Measurements from ENCODE around the gene PID1. TPM values are rescaled to one million over a fixed set of nuclear protein-coding genes. Genes with fewer than 3 reads are reported as not detected.

Gene PID1
- polyA plus RNA-seq, 1 of the 3 experiments (the other 2 are of a cell fraction), result 0.16 TPM

- TF ChIP-seq RCOR1 (IDR thresholded peaks at IDR 0.05; ENCODE audit: low read length), result no peak
Measured at GRCh38 chr2:229175497-229175863, 95.6 kb downstream of the PID1 start (continued).

DNA sequence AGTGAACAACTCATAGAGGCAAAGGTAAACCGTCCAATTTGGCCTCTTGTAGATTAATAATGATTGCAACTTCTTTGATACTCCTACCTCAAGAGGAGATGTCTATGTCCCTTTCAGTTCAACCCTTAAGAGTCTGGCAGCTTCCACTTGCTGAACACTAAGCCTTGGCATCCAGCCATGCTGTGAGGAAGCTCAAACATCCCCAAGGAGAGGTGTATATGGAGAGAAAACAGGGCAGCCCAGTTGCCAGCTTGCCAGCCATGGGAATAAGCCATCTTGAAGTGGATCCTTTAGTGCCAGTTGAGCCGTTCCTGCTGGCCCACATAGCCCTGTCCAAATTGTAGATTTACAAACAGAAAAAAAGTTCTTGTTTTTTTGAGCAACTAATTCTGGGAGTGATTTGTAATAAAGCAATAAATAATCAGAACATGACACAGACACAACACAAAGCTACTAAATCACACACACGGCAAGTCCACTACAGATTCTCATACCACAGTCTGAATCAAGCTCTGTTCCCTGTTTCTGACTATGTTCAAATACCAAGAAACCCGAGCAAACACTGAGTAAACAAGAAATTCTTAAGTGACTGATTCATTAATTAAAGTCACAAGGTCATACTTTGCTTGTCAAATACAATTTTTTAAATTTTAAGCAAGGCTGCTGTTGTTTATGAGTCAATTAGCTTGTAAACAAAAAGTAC, 96.1 kb downstream of the PID1 start:
- CTCF ChIA-PET, result no interaction called here
- Histone ChIP-seq H3K4me2 (no peak overlapping the region), H3K79me2 (ENCODE audit: insufficient read depth) (no peaks in the 10 kb centered on the region), H3K27me3 (ENCODE audit: insufficient read depth) (no peaks in the 10 kb centered on the region), H3K4me3 (ENCODE audit: low read depth in 2 of 2, low read length in 1 of 2) (no peak overlapping the region), H3K4me1 (ENCODE audit: control insufficient read depth in 1 of 2, insufficient read depth in 2 of 2, low read depth in 1 of 2, low read length in 1 of 2) (peaks cover 0 to 13% of the 10 kb centered on the region in 2 experiments; a peak in 2 of 4 replicates), H2AFZ (ENCODE audit: low read depth) (no peak overlapping the region), H3K27ac (ENCODE audit: low read depth in 2 of 2, low read length in 1 of 2) (no peak overlapping the region), H3K9me3 (no peaks in the 10 kb centered on the region), H3K36me3 (replicated peaks in 1 of 2; ENCODE audit: control insufficient read depth in 1 of 2, insufficient read depth in 2 of 2, low read length in 1 of 2) (no peaks in the 10 kb centered on the region), H3K9me2 (no peaks in the 10 kb centered on the region), H3F3A (replicated peaks; ENCODE audit: insufficient read depth) (no peaks in the 10 kb centered on the region), H4K20me1 (ENCODE audit: insufficient read depth) (no peaks in the 10 kb centered on the region), H3K9ac (no peak overlapping the region)
- WGBS (ENCODE audit: low lambda C conversion rate), result 14% methylated on average over 4 of the region's 4 CpGs
- no peak for DNase-seq
- POLR2A ChIA-PET, result no interaction called here
- TF ChIP-seq RFX5 (IDR thresholded peaks at IDR 0.05; ENCODE audit: low read length) (no peak), RXRA (IDR thresholded peaks at IDR 0.05; ENCODE audit: borderline replicate concordance, low read depth) (no peak), SMC3 (IDR thresholded peaks at IDR 0.05; ENCODE audit: low read depth, low read length) (no peak), TEAD4 (IDR thresholded peaks at IDR 0.05; ENCODE audit: borderline replicate concordance, insufficient read depth) (no peak), YY1 (IDR thresholded peaks at IDR 0.05; ENCODE audit: low read depth) (no peak), MXI1 (IDR thresholded peaks at IDR 0.05; ENCODE audit: low read depth, low read length) (no peak), NRF1 (IDR thresholded peaks at IDR 0.05; ENCODE audit: low read depth, low read length) (no peak), ELF1 (IDR thresholded peaks at IDR 0.05) (no peak), CHD2 (IDR thresholded peaks at IDR 0.05; ENCODE audit: low read length, partially characterized antibody) (no peak), SIN3A (IDR thresholded peaks at IDR 0.05; ENCODE audit: borderline replicate concordance, low read depth, low read length) (no peak), EZH2phosphoT487 (IDR thresholded peaks at IDR 0.05; ENCODE audit: borderline replicate concordance, low read depth) (no peak), JUND (IDR thresholded peaks at IDR 0.05) (no peak)
- TF ChIP-seq, protein P1, sequence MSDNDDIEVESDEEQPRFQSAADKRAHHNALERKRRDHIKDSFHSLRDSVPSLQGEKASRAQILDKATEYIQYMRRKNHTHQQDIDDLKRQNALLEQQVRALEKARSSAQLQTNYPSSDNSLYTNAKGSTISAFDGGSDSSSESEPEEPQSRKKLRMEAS (IDR thresholded peaks at IDR 0.05; ENCODE audit: low read depth), result no peak
- TF ChIP-seq, protein P2, sequence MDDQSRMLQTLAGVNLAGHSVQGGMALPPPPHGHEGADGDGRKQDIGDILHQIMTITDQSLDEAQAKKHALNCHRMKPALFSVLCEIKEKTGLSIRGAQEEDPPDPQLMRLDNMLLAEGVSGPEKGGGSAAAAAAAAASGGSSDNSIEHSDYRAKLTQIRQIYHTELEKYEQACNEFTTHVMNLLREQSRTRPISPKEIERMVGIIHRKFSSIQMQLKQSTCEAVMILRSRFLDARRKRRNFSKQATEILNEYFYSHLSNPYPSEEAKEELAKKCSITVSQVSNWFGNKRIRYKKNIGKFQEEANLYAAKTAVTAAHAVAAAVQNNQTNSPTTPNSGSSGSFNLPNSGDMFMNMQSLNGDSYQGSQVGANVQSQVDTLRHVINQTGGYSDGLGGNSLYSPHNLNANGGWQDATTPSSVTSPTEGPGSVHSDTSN (IDR thresholded peaks at IDR 0.05), result no peak

DNA sequence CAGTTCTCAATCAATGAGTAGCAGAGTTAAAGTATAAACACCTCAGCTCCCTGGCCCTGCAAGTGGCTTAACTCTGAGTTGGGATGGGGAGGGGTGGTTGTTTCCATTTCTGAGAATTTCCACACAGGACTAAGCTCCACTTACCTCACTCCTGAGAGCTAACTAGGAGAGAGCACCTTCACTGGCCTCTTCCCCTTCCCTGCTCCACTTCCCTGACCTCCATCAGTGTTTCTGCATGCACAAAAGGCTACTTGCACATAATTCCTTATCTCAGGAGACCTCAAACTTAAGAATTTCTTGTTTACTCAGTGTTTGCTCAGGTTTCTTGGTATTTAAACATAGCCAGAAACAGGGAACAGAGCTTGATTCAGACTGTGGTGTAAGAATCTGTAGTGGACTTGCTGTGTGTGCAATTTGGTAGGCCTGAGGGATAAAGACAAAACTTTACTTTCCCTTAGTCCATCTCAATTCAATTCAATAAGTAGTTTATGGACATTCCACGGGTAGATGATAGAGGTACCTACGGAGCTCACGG, 97.2 kb downstream of the PID1 start:
- ChIA-PET POLR2A (no interaction called here), CTCF (no interaction called here)
- no peaks in the 10 kb centered on the region for H3K79me2 ChIP-seq (ENCODE audit: insufficient read depth)
- TF ChIP-seq, protein P3, sequence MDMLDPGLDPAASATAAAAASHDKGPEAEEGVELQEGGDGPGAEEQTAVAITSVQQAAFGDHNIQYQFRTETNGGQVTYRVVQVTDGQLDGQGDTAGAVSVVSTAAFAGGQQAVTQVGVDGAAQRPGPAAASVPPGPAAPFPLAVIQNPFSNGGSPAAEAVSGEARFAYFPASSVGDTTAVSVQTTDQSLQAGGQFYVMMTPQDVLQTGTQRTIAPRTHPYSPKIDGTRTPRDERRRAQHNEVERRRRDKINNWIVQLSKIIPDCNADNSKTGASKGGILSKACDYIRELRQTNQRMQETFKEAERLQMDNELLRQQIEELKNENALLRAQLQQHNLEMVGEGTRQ (IDR thresholded peaks at IDR 0.05; ENCODE audit: borderline replicate concordance, low read depth, low read length), result no peak
- TF ChIP-seq EP300 (IDR thresholded peaks at IDR 0.05; ENCODE audit: borderline replicate concordance in 1 of 2, low read depth in 1 of 2, low read length in 1 of 2) (no peak), YY1 (IDR thresholded peaks at IDR 0.05; ENCODE audit: low read depth) (no peak), MXI1 (IDR thresholded peaks at IDR 0.05; ENCODE audit: low read depth, low read length) (no peak), RFX5 (IDR thresholded peaks at IDR 0.05; ENCODE audit: low read length) (no peak), SMC3 (IDR thresholded peaks at IDR 0.05; ENCODE audit: low read depth, low read length) (no peak), JUND (IDR thresholded peaks at IDR 0.05) (no peak), SIN3A (IDR thresholded peaks at IDR 0.05; ENCODE audit: borderline replicate concordance, low read depth, low read length) (no peak), MEF2A (IDR thresholded peaks at IDR 0.05; ENCODE audit: borderline replicate concordance, low read depth) (no peak), NRF1 (IDR thresholded peaks at IDR 0.05; ENCODE audit: low read depth, low read length) (no peak)
- TF ChIP-seq, protein P2 (IDR thresholded peaks at IDR 0.05), result no peak
- DNase-seq, result no peak
- H3K9me3 ChIP-seq, result no peaks in the 10 kb centered on the region
- H3K36me3 ChIP-seq (replicated peaks in 1 of 2; ENCODE audit: control insufficient read depth in 1 of 2, insufficient read depth in 2 of 2, low read length in 1 of 2), result no peaks in the 10 kb centered on the region
- no peaks in the 10 kb centered on the region for H3F3A ChIP-seq (replicated peaks; ENCODE audit: insufficient read depth)
- H3K4me2 ChIP-seq, result no peak overlapping the region
- no peak overlapping the region for H3K4me3 ChIP-seq (ENCODE audit: low read depth in 2 of 2, low read length in 1 of 2)
- WGBS (ENCODE audit: low lambda C conversion rate), result 32% methylated on average over 3 of the region's 3 CpGs
- H3K9me2 ChIP-seq, result no peaks in the 10 kb centered on the region
- H3K27ac ChIP-seq (ENCODE audit: low read depth in 2 of 2, low read length in 1 of 2), result no peak overlapping the region
- H3K27me3 ChIP-seq (ENCODE audit: insufficient read depth), result no peaks in the 10 kb centered on the region
- no peak overlapping the region for H3K9ac ChIP-seq
- H2AFZ ChIP-seq (ENCODE audit: low read depth), result no peak overlapping the region
- no peaks in the 10 kb centered on the region for H4K20me1 ChIP-seq (ENCODE audit: insufficient read depth)
- peaks cover 0 to 3% of the 10 kb centered on the region in 2 experiments; a peak in 1 of 4 replicates for H3K4me1 ChIP-seq (ENCODE audit: control insufficient read depth in 1 of 2, insufficient read depth in 2 of 2, low read depth in 1 of 2, low read length in 1 of 2)
